Stimulated activated CD4-positive, alpha-beta T cell treated with anti-CD3 and anti-CD28 coated beads, TNF-alpha, amount 100 ng/mL, for 48 hours (primary cell): ENCODE data around the gene TRIM14.
"Not testable (repeated sequence)": the region's sequence is repeated elsewhere in the genome, so short reads cannot be mapped to it uniquely, and the experiment has no call there.

Source experiments
- DNase-seq, 3 donors: peaks; one replicate each; pipeline ENCODE4 v3.0.0-alpha.2; 2020; ENCODE audit warnings: low read depth in 3 of 3

The TRIM14 gene

DNA sequence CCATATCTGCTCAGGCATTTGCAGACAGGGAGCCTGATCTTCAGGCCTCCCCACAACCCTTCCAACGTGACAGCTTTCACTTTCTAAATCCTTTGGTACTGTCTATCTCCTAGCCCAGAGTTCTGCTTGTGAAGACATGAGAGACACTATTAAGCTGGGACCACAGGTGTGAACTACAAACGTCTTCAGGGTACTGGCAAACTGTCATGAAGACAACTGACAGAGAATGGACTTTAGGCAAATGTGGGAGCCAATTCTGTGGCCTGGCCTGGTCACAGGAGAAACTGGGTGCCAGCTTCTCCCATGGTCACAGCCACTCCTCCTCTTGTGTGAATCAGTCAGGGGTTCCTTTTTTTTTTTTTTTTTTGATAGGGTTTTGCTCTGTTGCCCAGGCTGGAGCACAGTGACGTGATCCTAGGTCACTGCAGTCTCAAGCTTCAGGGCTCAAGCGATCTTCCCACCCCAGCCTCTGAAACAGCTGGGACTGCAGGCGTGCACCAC is 10.4 kb downstream of the TRIM14 start:
- DNase-seq = no peak

- DNase-seq = no peak
Observed at GRCh38 chr9:98107926-98108325, 11.1 kb downstream of the TRIM14 start.

GRCh38 chr9:98105006-98105405 is 14.0 kb downstream of the TRIM14 start:
- no peak for DNase-seq

DNA sequence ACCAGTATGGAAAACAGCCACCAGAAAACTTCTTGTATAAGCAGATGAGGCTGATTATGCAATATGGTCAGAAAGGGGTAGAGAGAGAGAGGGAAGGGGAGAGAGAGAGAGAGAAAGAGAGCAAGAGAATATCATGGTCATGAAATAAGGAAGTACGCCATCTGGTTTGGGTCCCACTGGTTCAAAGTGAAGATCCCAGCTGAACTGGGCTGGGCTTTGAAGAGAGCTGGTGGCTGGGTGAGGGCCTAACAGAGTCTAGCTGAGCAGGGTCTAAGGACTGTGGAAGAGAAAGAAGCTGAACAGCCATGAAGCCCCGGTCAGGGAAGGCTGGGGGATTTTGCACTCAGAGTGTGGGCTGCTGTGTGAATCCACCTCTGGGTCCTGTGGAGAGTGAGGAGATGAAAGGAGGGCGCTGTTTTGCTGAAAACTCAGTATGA is 14.6 kb downstream of the TRIM14 start:
- DNase-seq = no peak

DNA sequence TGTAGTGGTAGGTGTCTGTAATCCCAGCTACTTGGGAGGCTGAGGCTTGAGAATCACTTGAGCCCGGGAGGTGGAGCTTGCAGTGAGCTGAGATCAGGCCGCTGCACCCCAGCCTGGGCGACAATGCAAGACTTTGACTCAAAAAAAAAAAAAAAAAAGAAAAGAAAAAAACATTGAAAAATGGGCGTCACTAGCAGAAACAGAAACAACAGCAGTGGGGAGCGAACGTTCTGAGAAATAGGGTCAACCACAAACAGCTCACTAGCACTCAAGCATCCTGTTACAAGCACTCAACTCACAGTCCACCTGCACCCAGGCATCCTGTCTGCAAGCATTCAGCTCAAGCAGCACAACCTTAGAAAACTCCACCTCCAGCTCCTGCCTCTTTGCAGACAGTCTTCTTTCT is 17.2 kb downstream of the TRIM14 start:
- peak; percentile 46 to 73 (median 58) for DNase-seq

- no peak for DNase-seq
Observed at GRCh38 chr9:98101416-98101815, 17.6 kb downstream of the TRIM14 start.

GRCh38 chr9:98100456-98100855 is 18.6 kb downstream of the TRIM14 start:
- no peak for DNase-seq

GRCh38 chr9:98099898-98100297 is 19.1 kb downstream of the TRIM14 start:
- no peak for DNase-seq

- DNase-seq = no peak
Observed at GRCh38 chr9:98099346-98099745, 19.7 kb downstream of the TRIM14 start.

GRCh38 chr9:98097836-98098235 is 21.2 kb downstream of the TRIM14 start:
- no peak for DNase-seq

DNA sequence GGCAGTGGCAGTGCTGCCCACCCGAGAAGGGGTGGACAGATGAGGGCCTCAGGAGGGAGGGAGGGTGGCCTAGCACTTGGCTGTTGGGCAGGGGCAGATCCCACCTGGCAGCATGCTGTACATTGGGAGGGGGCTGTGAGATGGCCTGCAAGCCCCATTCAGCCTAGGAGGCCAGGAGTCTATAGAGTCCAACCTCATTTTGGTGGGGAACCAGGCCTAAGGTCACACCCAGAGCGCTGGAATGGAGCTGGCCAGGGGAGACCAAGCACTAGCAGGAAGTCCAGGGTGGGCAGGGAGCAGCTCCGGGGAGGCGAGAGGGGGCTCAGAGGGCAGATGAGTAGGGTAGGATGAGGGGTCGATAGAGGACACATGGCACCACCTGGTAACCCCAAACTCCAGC is 22.9 kb downstream of the TRIM14 start:
- no peak for DNase-seq

DNA sequence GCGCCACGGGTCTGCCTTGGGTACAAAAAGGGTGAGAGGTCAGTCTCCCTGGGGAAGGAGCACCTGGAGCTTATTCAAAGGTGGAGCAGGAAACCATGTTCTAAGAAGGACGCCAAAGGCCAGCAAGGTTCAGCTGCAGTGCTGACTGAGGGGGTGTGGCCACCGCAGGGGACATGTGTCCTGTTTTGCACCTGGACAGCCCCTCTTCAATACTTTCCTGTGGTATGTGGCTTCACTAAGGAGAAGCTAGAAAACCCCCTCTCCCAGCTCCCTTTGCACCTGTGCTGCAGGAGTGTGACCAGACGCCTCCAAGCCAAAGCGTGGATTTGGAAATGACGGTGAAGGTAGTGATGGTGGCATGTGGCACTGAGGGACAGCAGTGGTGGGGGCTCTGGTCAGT is 23.6 kb downstream of the TRIM14 start:
- no peak for DNase-seq

DNA sequence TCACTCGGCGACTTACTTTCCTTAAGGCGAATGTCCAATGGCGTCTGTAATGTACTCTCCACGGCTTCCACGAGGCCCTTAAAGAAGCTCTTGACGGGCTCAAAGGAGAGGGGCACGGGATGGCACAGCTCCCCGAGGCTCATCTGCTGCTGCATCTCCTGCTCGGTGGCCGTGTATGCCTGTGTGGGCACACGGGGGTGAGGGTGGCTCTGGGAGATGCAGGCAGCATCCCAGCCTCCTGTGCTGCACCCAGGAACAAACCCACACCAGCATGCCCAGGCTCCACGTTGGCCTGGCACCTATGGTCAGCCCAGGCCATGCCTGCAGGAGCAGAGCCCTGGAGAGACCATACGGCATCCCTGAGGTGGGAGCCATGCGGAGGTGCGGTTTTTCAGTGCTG is 24.2 kb downstream of the TRIM14 start:
- no peak for DNase-seq

DNA sequence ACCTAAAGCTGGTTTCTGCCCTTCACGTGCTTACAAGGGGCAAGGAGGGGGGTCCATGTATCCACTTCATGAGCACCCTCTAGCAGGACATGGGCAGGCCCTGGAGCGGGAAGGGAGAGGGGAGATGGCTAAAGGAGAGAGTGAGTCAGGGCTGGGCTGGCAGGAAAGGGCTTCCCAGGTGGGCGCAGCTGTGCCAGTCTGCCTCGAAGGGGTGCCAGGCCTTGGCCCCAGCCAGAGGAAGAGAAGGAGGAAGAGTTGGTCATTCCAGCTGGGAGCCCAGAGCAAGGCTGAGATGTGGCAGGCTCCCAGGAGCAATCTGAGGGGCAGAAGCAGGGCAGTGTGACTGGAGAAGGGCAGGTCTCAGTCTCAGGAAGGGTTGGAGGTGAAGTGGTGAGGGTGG is 24.7 kb downstream of the TRIM14 start:
- no peak for DNase-seq

DNA sequence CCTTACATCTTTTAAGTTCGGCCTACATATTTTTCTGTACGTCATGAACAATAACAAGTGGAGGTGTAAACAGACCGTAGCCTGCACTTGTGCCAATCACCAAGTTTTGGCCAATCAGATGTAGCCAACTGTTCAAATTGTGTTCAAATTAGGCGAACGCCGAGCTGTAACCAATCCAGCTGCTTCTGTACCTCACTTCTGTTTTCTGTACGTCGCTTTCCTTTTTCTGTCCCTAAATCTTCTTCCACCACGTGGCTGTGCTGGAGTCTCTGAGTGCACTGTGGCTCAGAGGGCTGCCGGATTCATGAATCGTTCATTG is 26.4 kb downstream of the TRIM14 start:
- no peak for DNase-seq

DNA sequence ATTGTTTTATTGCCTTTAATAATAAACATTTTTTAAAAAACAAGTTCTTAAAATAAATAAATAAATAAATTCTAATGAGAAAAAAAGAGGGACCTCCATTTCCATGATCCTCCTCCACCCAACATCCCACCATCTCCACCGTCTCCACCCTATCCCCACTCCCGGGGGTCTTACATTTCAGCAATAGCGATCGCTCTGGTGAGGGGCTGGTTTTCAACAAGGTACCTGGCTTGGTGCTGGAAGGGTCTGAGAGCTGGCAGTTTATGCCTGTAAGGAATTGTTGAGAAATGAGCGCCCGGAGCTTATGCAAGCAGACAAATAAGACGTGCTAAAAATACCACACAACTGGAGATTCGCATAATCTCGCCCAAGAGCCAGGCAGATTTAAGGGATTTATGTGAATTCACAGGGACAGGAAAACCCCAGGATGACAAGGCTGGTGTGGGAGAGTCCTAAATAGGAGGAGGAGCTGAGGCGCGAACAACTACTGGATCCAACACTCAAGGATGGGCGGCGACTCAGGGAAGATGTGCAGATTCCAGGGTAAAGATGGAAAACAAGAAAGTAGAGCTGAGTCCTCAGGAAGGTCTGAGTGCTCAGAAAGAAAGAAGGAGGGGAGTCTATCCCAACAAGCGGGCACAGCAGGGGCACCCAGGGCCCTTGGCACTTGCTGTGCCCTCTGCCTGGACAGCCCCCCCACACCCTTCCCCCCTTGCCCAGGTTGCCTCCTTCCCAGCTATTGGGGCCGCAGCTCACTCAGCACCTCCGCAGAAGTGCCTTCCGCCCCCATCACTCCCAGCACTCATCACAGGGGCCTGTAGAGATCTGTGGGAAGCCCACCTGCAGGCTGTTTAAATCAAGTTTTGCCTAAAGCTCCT is 27.0 kb downstream of the TRIM14 start:
- DNase-seq = no peak

DNA sequence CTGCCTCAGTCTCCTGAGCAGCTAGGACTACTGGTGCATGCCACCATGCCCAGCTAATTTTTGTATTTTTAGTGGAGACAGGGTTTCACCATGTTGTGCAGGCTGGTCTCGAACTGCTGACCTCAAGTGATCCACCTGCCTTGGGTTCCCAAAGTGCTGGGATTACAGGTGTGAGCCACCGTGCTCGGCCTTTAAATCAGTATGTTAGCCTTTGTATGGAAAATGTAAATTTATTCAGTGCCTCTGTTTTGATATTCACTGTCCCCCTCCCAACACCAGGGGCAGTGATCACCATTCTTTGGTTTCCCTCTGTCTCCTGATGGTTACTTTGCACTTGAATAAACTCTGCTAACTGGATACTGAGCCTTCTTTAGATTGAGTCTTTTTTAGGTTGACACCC is 28.3 kb downstream of the TRIM14 start:
- not testable (repeated sequence) for DNase-seq

DNA sequence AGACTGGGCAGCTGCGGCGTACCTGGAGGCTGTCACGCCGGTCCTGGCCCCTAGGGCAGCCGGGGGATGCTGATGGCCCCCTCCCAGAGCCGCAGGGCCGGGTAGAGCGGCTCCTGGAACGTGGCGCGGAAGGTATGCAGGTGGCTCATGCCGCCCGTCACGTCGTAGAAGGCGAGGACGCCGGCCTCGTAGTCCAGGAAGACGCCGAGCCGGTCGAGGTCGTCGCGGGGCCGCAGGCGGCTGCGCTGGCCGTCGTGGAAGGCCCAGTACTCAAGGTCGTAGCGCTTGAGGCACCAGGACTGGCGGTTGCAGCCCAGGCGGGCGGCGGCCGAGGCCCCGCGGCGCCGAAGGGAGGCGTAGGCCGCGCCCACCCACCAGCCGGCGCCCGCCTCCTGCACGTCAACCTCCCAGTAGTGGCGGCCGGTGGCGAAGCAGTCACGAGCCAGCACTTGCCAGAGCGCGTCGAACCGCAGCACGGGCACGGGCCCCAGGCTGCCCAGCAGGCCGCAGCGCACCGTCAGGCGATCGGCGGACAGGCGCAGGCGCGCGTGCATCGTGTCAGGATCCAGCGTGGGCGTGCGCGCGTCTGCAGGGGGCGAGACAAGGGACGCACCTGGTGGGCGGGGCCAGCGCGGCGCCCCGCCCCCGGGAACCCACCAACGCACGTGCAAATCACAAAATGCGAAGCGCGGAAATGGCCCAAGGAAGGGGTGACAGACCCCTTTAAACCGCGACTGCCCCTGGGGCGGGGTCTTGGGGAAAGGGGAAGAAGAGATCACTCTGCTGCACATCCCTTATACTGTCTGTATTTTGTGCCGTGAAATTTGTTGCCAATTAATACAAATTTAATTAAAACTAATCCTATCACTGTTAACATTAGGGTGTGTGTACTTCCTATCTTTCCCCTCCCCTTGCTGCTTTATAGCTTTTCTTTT is 31.3 kb downstream of the TRIM14 start:
- DNase-seq = no peak

- no peak for DNase-seq
Observed at GRCh38 chr9:98086461-98086860, 32.6 kb downstream of the TRIM14 start.

DNA sequence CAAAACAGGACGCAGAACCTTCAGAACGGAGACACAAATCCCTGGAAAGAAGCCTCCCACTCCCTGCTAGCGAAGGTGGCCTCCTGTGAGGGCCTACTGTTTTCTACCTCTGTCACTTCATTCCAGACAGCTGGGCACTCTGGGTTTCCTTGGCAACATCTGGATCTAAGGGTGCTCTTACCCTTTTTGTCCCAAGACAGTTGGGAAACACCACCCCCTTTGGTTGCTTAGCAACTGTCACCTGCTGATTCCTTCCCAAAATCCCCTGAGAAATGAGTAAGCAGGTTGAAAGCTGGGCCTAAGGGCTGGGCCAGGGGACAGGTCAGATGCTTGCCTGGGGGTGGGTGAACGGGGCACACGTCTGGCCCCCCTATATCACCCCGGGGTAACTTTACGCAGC is 33.1 kb downstream of the TRIM14 start:
- no peak for DNase-seq

DNA sequence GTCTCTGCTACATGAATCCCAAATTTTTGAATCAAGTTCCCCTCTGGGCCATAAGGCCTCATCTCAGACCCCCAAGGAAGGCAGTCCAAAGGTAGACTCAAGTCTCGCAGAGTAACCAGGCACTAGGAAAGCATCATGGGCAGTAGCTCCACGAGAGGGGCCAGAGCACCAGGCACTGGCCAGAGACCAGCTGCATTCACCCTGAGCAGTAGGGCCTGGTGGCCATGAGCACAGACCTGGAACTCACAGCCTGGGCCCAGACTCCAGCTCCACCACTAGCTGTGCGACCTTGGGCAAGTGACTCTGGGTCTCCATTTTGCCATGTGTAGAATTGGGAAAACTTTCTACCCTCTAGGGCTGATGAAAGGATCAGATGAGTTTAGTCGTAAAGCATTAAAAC is 34.0 kb downstream of the TRIM14 start:
- DNase-seq = no peak

GRCh38 chr9:98084396-98084795 is 34.6 kb downstream of the TRIM14 start:
- DNase-seq = no peak
